CD4-positive, alpha-beta T cell treated with Interleukin-4 for 1 hour (primary cell): ENCODE results near the gene ACAA1.
"Not testable (repeated sequence)": the region's sequence is repeated elsewhere in the genome, so short reads cannot be mapped to it uniquely, and the experiment has no call there.

Source experiments
- DNase-seq, 2 donors: peaks; one replicate each; pipeline ENCODE4 v3.0.0-alpha.2; 2020 to 2022

ACAA1 gene

GRCh38 chr3:38099518-38099917, 37.4 kb downstream of the ACAA1 start:
- DNase-seq: no peak

GRCh38 chr3:38098376-38098723, 38.6 kb downstream of the ACAA1 start:
- no peak for DNase-seq

GRCh38 chr3:38097446-38098375, 39.2 kb downstream of the ACAA1 start:
- DNase-seq: no peak

GRCh38 chr3:38095669-38096483, 41.1 kb downstream of the ACAA1 start:
- DNase-seq: no peak

- DNase-seq: no peak
These were observed 41.9 kb downstream of the ACAA1 start for GRCh38 chr3:38094999-38095398.

GRCh38 chr3:38090453-38090852, 46.5 kb downstream of the ACAA1 start:
- no peak for DNase-seq

GRCh38 chr3:38089163-38089562, 47.8 kb downstream of the ACAA1 start:
- no peak for DNase-seq

- DNase-seq: no peak
These were observed 48.5 kb downstream of the ACAA1 start for GRCh38 chr3:38088126-38089078.

GRCh38 chr3:38087278-38087677, 49.6 kb downstream of the ACAA1 start:
- DNase-seq: not testable (repeated sequence)

- no peak for DNase-seq
These were observed 50.4 kb downstream of the ACAA1 start for GRCh38 chr3:38086496-38086895.

- DNase-seq: no peak
These were observed 51.0 kb downstream of the ACAA1 start for GRCh38 chr3:38085943-38086324.

- DNase-seq: no peak
These were observed 51.5 kb downstream of the ACAA1 start for GRCh38 chr3:38085311-38085942.

GRCh38 chr3:38084334-38085310, 52.3 kb downstream of the ACAA1 start:
- DNase-seq: peak; percentile 19 to 27

- DNase-seq: no peak
These were observed 53.0 kb downstream of the ACAA1 start for GRCh38 chr3:38083871-38084333.

- DNase-seq: not testable (repeated sequence)
These were observed 53.7 kb downstream of the ACAA1 start for GRCh38 chr3:38083254-38083653.

GRCh38 chr3:38082296-38082695, 54.6 kb downstream of the ACAA1 start:
- not testable (repeated sequence) for DNase-seq

GRCh38 chr3:38077073-38077472, 59.9 kb downstream of the ACAA1 start:
- DNase-seq: not testable (repeated sequence)
